H1 (cell line): ENCODE data around the gene RTTN.

Experiments used
- EGR1 ChIP-seq: IDR thresholded peaks from 2 replicates; pipeline ENCODE4 v1.6.1; 2011; ENCODE audit warnings: low read depth, low read length, borderline replicate concordance
- HDAC6 ChIP-seq: IDR thresholded peaks from one replicate; pipeline ENCODE4 v1.7.1; 2012; ENCODE audit warnings: low read depth, mild to moderate bottlenecking, inconsistent platforms, low read length, moderate library complexity
- KDM1A ChIP-seq: fragments of 200-600, 300-600 bp; sonication (generic); IDR thresholded peaks from 2 replicates; pipeline ENCODE4 v1.7.1; 2016; ENCODE audit warnings: mild to moderate bottlenecking, low read length, borderline replicate concordance
- MAFK ChIP-seq: IDR thresholded peaks from 2 replicates; pipeline ENCODE4 v1.6.1; 2012; ENCODE audit warnings: low read depth, mild to moderate bottlenecking, improper control_type of control experiment, low read length
- POLR2A ChIP-seq, 2 experiments: IDR thresholded peaks; 1 replicate in 1 of 2; 2 replicates in 1 of 2; pipeline ENCODE4 v1.6.1; 2011; ENCODE audit warnings: low read depth in 2 of 2, low read length in 2 of 2, mild to moderate bottlenecking in 2 of 2; ENCODE audit errors: control extremely low read depth in 1 of 2
- RAD21 ChIP-seq, 2 experiments: IDR thresholded peaks in 1 of 2; conservative IDR thresholded peaks in 1 of 2; 2 replicates each; pipeline ENCODE4 v1.6.1; 2011; ENCODE audit warnings: low read depth in 2 of 2, low read length in 2 of 2, improper control_type of control experiment in 1 of 2, inconsistent platforms in 1 of 2, mild to moderate bottlenecking in 1 of 2, moderate library complexity in 1 of 2
- RBBP5 ChIP-seq: IDR thresholded peaks from 2 replicates; pipeline ENCODE4 v1.7.1; 2012; ENCODE audit warnings: low read depth, mild to moderate bottlenecking, inconsistent platforms, low read length, moderate library complexity, borderline replicate concordance
- RFX5 ChIP-seq: IDR thresholded peaks from 2 replicates; pipeline ENCODE4 v1.6.1; 2011; ENCODE audit warnings: low read depth, low read length, improper control_type of control experiment, borderline replicate concordance
- SRF ChIP-seq: IDR thresholded peaks from 2 replicates; pipeline ENCODE4 v1.6.1; 2011; ENCODE audit warnings: mild to moderate bottlenecking, low read depth, low read length, moderate library complexity
- TAF1 ChIP-seq: IDR thresholded peaks from 2 replicates; pipeline ENCODE4 v1.6.1; 2011; ENCODE audit warnings: mild to moderate bottlenecking, low read depth, low read length
- TF ChIP-seq, protein P1 (sequence below), 3 experiments: IDR thresholded peaks; 1 replicate in 2 of 3; 2 replicates in 1 of 3; pipeline versions ENCODE4 v1.5.1 to v1.6.1; 2011; ENCODE audit warnings: low read length in 3 of 3, mild to moderate bottlenecking in 3 of 3, inconsistent platforms in 2 of 3, low read depth in 1 of 3, moderate library complexity in 1 of 3; ENCODE audit not compliant: insufficient read depth in 1 of 3; ENCODE audit errors: control extremely low read depth in 1 of 3
- TF ChIP-seq, protein P2 (sequence below): IDR thresholded peaks from 2 replicates; pipeline ENCODE4 v1.6.1; 2012; ENCODE audit warnings: inconsistent platforms
- TF ChIP-seq, protein P3 (sequence below): IDR thresholded peaks from 2 replicates; pipeline ENCODE4 v1.6.1; 2011; ENCODE audit warnings: low read length, improper control_type of control experiment
- TF ChIP-seq, protein P4 (sequence below): IDR thresholded peaks from 2 replicates; pipeline ENCODE4 v1.6.1; 2011; ENCODE audit warnings: low read depth, mild to moderate bottlenecking, low read length; ENCODE audit not compliant: insufficient read depth

DNA sequence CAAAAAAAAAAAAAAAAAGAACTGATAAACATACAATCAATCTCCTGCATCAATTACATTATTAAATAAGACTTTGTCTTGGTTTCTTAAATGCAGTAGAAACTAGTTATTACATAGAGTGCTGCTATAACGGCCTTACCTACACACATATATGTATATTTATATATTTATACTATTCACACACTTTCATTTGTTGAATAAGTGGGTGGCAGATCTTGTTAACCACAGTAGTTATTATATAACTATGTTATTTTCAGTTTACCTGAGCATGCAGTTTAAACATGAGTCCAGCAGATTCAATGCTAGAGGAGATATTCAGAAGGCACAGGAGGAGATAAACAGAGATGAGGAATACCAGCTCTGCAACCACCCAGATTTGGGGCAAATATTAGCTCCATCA is 176.3 kb downstream of the RTTN start:
- TF ChIP-seq KDM1A, result no peak
- no peak for TF ChIP-seq EGR1
- TF ChIP-seq, protein P1, sequence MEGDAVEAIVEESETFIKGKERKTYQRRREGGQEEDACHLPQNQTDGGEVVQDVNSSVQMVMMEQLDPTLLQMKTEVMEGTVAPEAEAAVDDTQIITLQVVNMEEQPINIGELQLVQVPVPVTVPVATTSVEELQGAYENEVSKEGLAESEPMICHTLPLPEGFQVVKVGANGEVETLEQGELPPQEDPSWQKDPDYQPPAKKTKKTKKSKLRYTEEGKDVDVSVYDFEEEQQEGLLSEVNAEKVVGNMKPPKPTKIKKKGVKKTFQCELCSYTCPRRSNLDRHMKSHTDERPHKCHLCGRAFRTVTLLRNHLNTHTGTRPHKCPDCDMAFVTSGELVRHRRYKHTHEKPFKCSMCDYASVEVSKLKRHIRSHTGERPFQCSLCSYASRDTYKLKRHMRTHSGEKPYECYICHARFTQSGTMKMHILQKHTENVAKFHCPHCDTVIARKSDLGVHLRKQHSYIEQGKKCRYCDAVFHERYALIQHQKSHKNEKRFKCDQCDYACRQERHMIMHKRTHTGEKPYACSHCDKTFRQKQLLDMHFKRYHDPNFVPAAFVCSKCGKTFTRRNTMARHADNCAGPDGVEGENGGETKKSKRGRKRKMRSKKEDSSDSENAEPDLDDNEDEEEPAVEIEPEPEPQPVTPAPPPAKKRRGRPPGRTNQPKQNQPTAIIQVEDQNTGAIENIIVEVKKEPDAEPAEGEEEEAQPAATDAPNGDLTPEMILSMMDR (IDR thresholded peaks at IDR 0.05; ENCODE audit: control extremely low read depth in 1 of 3, insufficient read depth in 1 of 3, low read depth in 1 of 3, low read length in 3 of 3), result no peak
- TF ChIP-seq, protein P2, sequence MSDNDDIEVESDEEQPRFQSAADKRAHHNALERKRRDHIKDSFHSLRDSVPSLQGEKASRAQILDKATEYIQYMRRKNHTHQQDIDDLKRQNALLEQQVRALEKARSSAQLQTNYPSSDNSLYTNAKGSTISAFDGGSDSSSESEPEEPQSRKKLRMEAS, result no peak
- TF ChIP-seq, protein P3, sequence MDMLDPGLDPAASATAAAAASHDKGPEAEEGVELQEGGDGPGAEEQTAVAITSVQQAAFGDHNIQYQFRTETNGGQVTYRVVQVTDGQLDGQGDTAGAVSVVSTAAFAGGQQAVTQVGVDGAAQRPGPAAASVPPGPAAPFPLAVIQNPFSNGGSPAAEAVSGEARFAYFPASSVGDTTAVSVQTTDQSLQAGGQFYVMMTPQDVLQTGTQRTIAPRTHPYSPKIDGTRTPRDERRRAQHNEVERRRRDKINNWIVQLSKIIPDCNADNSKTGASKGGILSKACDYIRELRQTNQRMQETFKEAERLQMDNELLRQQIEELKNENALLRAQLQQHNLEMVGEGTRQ, result no peak
- no peak for TF ChIP-seq POLR2A (IDR thresholded peaks at IDR 0.05; ENCODE audit: control extremely low read depth in 1 of 2, low read depth in 2 of 2, low read length in 2 of 2)
- TF ChIP-seq RAD21 (IDR thresholded peaks at IDR 0.05 in 1 of 2, conservative IDR thresholded peaks at IDR 0.05 in 1 of 2; ENCODE audit: low read depth in 2 of 2, low read length in 2 of 2), result no peak
- no peak for TF ChIP-seq RFX5
- no peak for TF ChIP-seq SRF
- no peak for TF ChIP-seq TAF1
- TF ChIP-seq RBBP5, result no peak
- TF ChIP-seq HDAC6, result no peak
- TF ChIP-seq MAFK, result no peak
- TF ChIP-seq, protein P4, sequence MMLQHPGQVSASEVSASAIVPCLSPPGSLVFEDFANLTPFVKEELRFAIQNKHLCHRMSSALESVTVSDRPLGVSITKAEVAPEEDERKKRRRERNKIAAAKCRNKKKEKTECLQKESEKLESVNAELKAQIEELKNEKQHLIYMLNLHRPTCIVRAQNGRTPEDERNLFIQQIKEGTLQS, result no peak
